Stimulated activated CD4-positive, alpha-beta T cell treated with anti-CD3 and anti-CD28 coated beads, TNF-alpha, amount 100 ng/mL, for 24 hours (primary cell): Measurements from ENCODE around the gene ARMC9.

Experiments used
- DNase-seq, 3 experiments: peaks; one replicate each; pipeline ENCODE4 v3.0.0-alpha.2; 2020; ENCODE audit warnings: low read depth in 3 of 3

Gene ARMC9

DNA sequence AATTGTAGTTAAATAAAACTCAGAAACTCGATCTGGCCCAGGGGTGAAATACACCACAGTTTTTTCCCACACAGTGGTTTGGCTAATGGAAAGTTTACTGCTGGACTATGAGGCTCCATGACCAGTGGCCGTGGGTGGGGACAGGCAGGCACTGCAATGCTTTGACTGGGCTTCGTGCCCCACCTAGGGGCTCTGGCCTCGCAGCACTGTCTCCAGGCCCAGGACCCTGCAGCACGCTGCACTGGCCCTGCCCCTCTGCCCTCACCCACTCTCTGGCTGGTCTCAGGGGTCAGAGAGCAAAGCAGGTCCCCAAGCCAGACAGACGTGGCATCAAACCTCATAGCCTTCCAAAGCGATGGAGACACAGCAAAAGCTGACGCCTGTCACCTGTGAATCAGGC lies 183.7 kb downstream of the ARMC9 start:
- no peak for DNase-seq

DNA sequence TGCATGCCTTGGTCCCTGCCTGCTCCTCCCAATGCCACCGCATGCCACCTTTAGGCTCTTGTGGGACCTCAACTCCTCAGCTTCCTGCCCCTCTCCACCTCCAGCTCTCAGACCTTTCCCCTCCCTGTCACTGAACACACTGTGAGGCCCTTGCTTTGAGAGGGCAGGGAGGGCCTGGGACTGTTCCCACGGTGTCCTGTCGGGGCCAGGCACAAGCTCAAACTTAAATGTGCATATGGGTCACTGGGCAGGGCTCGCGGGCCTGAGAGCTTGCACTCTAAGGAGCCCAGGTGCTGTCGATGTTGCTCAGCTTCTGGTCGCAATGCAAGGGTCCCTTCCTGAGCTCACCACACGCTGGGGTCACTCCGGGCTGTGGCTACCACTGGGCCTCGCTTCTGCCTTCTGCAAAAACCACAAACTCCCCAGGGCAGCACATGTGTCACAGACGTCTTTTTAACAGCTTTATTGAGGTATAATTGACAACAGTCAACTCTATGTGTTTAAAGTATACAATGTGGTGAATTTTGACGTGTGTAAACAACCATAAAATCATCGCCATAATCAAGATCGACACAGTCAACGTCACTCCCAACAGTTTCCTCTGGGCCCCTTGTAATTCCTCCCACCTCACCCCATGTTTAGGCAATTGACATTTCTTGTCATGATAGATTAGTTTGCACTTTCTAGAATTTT lies 185.1 kb downstream of the ARMC9 start:
- DNase-seq, result no peak

DNA sequence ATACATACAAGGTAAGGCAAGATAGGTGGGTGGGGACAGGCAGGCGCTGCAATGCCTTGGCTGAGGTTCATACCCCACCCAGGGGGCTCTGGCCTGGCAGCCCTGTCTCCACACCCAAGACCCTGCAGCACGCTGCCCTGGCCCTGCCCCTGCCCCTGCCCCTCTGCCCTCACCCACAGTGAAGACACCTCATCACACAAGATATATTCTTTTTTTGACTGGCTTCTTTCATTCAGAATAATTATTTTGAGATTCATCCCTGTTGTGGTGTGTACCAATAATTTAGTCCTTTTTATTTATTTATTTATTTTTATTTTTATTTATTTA lies 185.6 kb downstream of the ARMC9 start:
- no peak for DNase-seq

DNA sequence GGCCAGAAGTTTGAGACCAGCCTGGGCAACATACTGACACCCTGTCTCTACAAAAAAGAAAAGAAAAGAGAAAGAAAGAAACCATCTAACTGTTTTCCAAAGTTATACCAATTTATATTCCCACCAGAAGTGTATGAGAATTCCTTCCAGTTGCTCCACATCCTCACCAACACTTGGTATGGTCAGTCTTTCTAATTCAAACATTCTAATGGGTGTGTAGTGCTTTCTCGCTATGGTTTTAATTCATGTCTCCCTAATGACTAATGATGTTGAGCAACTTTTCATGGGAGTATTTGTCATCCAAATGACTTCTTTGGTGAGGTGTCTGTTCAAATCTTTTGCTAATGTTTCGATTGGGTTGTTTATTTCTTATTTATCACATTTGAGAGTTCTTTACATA lies 186.5 kb downstream of the ARMC9 start:
- DNase-seq, result no peak

DNA sequence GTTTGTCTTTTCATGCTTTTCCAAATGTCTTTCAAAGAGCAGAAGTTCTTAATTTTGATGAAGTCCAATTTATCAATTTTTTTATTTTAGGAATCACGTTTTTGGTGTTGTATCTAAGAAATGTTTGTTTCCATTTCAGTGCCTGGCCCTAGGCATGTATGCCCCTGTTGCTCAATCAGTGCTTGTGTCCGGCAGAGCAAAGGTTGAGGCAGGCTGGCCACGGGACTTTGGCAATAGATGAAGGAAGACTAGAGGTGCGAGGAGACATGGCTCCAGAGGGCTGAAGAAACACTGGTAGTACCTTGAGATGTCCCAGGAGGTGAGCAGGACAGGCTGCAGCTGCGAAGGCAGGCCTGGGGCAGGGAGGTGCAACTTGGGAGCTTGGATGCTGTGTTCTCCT lies 187.0 kb downstream of the ARMC9 start:
- no peak for DNase-seq

DNA sequence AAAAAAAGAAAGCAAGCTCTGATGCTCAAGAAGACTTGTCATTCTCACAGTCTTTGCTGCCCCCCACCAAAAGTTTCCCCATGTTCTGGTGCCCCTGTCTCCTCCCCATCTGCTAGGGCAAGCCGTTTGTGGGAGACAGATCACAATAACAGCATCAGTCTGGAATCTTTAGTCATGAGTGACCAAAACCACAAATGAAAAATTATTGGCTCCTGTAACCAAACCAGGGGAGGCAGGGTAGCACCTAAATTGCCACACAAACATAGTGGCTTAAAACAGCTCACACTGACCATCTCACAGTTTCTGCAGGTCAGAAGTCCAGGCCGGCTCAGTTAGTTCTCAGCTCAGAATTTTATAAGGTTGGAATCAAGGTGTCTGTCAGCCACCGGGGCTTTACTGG lies 188.0 kb downstream of the ARMC9 start:
- no peak for DNase-seq

DNA sequence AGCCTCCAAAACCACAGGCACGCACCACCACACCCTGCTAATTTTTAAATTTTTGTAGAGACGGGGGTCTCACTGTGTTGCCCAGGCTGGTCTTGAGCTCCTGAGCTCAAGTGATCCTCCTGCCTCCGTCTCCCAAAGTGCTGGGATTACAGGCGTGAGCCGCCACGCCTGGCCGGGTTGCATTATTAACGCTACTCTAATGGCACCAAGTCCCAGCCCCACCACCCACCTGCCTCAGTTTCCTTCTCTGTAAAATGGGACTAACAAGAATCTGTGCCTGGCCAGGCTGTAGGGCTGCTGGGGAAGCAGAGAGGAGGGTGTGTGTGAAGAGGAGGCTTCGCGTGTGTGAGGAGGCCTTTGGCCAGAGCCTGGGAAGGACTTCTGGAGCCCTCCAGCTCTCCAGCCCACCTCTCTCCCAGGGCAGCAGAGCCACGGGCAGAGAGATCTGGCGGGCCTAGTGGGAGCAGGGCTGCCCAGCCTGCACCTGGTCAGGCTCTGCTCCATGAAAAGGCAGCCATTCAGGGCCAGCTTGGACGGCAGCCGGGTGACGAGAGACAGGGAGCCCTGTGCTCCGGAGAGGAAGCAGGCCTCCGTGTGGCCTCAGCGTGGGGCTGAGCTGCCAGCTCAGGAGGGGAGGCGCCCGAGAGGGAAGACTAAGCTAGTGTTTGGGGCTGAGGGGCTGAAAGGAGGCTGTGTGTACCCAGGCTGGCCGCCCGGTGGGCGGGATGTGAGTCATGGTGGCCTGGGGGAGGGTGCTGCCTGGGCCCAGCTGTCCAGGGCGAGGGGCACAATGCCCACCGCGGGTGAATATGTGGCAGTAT lies 189.7 kb downstream of the ARMC9 start:
- DNase-seq, result no peak

DNA sequence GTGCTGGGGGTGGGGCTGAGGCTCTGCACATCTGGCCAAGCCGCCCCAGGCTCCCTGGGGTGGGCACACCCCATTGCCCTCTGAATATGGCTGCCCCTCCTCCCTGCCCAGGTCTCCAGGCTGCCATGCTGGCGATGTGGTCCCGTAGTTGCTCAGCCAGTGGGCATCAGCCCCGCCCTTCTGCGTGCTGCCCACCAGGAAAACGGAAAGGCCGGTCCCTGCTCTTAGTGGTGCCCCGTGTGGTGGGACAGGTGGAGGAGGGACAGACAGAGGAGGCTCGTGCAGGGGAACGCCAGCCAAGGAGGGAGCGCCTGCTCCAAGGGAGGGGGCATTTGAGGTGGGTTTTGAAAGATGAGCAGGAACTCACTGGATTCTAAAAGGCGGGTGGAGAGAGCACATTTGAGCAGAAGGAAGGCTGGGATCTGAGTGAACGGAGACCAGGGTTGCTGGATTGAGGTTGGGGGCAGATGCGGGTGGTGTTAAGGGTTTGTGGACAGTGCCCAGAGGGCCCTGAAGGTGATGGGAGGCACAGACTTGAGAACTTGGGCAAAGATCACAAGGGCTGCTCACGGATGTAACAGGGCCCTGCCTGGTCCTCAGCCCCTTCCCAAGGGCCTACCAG lies 190.4 kb downstream of the ARMC9 start:
- DNase-seq, result no peak

DNA sequence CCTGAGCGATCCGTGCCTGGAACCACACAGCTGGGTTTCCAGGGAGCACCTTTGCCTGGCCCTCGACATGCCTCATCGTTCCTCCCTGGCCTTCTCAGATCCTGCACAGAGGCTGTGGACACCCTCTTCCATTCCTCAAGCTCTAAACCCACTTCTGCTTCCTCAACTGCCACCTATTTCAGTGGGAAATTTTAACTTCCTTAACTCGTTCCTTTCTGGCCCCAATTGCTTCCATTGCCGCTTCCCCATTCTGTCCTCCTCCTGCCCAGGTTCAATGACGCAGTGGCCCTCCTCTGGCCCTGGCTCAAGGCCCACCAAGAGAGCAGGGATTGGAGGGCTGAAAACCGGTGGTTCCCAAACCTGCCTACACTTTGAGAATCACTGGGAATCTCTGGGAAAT lies 192.2 kb downstream of the ARMC9 start:
- DNase-seq, result no peak

DNA sequence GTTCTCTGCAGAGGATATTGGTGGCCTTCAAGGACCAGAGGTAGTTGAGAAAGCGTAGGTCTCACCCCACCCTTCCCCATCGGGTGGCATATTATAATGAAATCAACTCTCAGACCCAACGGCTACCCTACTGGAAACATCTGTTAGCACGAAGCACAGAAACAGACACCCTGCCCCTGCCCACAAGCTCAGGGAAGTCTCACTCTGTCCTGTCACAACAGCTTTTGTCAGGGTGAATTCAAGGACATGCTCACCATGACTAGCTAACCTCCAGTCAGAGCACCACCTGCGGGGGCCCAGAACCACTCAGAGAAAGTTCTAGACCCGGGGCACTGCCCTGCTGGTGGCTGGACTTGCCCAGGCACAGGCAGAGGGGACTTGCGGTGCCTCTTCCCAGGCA lies 193.6 kb downstream of the ARMC9 start:
- no peak for DNase-seq

DNA sequence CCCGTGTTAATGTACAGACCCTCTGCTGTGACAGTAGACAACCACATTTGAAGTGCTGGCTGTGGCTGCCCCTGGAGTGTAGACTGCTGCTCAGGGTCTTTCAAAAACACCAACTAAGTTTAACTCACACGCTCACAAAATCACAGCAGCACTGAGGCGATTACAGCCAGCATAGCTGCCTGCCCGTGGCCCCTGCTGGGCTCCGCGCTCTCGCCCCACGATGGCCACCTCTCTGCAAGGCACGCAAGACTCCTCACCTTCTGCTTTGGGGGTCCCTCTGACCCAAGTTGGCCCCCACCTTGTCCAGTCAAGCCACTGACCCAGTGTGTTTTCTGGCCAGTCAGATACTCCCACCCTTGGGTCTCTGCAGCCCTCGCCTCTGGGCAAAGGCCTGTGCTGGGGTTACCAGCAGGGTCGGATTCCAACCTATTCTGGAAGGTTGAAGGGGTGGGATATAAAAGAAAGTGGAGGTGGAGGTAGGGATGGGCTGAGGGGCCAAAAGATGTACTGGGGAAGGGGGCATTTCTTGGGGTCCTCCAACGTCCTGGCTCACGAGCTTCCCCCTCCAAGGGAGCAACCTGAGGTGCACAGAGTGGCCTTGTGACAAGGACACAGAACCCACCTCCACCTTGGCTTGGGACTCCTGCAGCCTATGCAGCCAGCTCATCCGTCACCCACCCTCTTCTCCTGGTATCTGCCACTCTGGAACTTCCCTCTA lies 194.2 kb downstream of the ARMC9 start:
- DNase-seq, result no peak

DNA sequence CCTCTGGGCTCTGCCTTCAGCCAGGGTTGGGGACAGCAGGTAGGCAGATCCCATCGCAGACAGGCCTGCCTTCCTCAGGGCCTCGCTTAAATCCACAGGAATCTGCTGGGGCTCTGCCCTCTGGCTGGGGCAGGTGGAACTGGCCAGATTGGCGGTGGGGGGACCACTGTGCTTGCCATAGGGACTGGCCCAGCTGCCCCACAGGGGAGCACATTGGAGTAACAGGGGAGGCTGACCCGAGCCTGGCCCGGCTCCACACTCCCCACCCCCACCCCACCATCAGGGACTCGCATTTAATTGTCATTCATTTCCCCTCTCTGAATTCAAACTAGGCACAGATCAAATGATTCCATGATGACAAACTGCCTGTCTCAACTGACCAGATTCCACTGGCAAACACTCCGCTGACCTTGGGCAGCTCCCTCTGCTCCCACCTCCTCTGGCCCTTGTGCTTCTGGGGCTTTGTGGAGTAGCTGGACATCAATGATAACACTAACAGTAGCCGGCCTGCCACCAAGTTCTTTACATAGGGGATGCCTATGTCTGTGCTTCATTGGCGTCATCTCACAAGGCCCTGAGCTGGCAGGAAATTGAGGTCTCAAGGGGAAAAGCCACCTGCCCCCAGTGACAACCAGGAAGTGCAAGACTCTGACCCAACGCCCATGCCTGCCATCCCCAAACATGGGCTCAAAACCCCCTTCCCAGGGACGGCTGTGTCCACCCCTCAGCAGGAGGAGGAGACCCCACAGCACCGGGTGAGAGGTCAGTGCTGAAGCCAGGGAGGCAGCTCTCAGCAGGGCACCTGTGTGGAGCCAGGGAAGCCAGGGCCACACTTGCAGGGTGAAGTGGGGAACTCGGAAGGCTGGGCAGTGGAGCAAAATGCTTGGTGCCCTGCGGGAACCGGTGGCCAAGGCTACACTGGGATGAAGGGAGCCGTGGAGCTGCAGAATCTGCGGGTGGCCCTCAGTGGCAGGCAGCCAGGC lies 195.0 kb downstream of the ARMC9 start:
- DNase-seq, result no peak

DNA sequence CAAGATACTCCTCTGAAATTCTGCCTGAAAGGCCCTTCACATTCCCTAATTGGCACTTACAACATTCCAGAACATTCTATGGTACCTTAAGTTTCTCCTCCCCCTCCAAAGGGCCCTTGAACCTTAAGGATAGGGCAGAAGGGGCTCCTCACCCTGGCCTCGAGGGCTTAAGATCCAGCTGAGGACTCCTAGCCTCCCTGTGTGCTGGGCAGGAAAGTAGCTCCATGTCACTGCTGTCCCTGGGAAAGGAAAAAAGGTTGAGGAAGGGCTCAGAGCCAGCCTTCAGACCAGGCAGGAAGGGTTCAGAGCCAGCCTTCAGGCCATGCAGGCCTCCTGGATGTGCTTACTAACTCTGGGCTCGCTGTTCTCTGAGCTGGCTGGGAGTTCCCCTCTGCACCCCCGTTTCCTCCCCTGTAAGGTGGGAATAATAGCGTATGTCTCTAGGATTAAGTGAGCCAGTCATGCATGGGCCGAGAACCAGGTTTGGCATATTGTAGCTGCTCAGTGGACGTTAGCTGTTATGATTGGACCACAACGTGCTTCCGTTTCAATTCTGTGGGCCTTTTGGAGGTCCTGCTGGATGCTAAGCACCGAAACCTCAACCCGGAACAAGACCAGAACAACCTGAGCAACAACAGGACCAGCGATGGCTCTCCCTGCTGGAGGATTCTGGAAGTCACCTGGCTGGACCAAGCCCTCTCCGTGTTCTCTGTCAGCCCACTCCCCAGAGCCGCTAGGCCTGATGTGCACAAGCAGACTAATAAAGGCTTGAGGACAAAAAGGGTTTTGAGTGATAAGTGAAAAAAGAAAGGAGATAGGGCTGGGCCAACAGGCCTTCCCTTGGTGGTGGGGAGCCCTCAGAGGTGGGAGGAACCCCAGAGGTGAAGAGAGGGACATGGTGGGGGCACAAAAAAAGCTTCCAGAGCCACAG lies 196.0 kb downstream of the ARMC9 start:
- DNase-seq, result no peak

DNA sequence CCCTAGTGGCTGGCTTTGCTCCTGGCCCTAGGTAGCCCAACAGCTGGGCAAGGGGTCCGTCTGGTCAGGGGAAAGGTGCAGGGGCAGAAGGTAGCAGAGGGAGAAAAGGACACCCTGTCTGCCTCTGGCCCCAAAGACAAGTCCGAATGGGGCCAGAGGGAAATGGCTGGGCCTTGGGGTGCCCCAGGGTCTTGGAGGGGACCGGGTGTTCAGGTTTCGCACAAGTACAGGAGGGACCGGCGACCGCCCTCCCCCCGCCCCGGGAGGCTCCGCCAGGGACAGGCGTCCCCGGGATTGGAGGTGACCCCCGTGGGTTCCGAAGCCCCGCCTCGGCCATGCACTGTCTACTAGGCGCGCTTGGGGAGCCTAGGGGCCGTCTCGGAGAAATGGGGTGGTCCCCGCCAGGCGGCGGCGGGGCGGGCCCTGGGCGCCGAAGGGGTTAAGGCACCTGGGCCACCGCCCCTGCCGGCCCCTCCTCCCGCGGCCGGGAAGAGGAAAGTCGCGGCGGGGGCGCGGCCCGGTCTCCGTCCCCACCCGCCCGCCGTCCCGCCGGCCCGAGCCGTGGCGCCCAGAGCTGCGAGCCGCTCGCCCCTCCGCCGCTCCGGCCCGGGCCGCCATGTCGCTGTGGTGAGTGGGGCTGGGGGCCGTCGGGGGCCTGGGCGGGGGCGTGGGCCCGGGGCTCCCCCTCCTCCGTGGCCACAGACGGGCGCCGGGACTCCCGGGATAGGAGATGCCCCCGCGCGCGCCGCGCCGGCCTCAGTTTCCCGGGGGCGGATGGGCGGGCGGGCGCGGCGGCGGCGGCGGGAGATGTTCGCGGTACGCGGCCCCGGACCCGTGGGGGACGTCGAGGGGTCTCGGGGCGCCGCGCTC lies 197.0 kb downstream of the ARMC9 start, which contains the start of gene B3GNT7:
Gene B3GNT7 (plus strand): TSS at position 523 of the 870 bp plus-strand sequence. CDS start 94 bp downstream, at position 617.
- DNase-seq, result no peak

DNA sequence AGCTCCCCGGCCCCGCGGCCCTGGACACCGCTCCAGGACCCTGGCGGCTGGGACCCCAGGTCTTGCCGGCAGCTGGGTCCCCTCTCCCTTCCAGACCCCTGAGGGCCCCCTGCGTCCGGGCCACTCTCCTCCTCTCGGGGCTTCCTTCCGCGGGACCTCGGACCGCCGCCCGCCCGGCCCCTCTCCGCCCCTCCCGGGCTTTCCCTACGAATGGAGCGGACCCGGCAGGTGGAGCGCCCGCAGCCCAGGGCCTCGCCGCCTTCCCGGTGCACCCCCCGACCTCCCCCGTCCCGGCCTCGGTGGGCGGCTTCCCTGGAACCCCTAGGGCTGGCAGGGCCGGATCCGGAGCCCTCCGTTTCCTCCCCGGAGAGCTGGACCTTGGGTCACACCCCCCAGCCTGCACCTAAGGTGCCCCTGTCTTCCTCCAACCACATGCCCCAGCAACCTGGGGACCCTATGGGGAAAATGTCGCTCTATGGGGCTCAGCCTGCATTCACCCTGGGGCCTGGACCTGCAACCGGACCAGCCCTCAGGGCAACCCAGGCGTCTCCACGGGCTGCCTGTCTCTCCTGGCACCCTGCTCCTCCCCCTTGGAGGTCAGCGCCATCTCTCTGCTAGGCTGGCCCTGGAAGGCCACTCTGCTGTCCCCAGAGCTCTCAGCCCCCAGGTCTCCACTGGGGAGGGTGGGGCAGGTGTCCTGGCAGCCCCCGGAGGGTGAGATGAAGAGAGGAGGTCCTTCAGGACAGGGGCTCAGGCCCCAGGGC lies 197.8 kb downstream of the ARMC9 start:
- no peak for DNase-seq

DNA sequence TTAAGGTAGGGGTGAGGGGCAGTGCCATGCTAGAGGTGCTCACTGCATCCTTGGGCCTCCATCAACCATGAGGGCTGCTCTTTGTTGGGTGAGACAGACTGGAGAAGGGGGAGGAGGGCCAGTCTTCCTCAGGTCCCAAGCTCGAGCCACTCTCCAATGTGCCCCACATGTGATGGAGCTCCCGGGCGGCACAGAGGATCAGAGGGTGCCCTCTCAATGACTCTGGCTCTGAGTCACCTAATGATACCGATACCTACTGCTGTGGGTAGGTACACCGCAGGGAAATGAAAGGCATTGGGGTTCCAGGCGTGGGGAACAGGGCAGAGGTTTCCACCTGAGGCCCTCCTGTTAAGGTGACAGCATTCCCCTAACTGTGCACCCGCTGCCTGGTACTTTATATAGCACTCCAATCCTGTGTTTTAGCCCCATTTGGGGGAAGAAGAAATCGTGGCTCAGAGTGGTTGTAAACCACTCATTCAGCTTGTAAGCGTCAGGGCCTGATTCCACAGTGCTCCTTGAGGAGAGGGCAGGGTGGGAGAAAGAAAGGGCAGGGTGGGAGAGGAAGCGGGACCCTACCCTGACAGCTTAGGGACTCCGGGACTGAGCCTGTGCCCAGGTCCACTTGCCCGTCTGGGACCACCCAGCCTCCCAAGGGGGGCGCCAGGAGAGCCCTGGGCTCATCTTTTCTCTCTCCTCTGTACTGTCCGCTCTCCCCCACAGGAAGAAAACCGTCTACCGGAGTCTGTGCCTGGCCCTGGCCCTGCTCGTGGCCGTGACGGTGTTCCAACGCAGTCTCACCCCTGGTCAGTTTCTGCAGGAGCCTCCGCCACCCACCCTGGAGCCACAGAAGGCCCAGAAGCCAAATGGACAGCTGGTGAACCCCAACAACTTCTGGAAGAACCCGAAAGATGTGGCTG lies 198.8 kb downstream of the ARMC9 start:
- DNase-seq, result peak in 1 of 3 experiments; percentile 29

DNA sequence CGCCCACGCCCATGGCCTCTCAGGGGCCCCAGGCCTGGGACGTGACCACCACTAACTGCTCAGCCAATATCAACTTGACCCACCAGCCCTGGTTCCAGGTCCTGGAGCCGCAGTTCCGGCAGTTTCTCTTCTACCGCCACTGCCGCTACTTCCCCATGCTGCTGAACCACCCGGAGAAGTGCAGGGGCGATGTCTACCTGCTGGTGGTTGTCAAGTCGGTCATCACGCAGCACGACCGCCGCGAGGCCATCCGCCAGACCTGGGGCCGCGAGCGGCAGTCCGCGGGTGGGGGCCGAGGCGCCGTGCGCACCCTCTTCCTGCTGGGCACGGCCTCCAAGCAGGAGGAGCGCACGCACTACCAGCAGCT lies 199.5 kb downstream of the ARMC9 start:
- DNase-seq, result no peak
